Right renal cortex interstitium (tissue), 3 donors: ENCODE results near the gene NEUROD1. TPM values are rescaled to one million over a fixed set of nuclear protein-coding genes. Genes with fewer than 3 reads are reported as not detected.

Experiments used
- DNase-seq, 3 donors: peaks; one replicate each; pipeline ENCODE4 v3.0.0-alpha.2; 2013; ENCODE audit warnings: low read depth in 3 of 3, low spot score in 2 of 3
- polyA plus RNA-seq, 3 donors: library from polyadenylated mRNA; unstranded; fragments of 120-200 nt; gene quantifications; one replicate each; pipeline ENCODE4 v1.2.1, GENCODE V29; 2013; ENCODE audit not compliant: insufficient read length in 3 of 3

Gene NEUROD1
- polyA plus RNA-seq, 3 donors: not detected

DNA sequence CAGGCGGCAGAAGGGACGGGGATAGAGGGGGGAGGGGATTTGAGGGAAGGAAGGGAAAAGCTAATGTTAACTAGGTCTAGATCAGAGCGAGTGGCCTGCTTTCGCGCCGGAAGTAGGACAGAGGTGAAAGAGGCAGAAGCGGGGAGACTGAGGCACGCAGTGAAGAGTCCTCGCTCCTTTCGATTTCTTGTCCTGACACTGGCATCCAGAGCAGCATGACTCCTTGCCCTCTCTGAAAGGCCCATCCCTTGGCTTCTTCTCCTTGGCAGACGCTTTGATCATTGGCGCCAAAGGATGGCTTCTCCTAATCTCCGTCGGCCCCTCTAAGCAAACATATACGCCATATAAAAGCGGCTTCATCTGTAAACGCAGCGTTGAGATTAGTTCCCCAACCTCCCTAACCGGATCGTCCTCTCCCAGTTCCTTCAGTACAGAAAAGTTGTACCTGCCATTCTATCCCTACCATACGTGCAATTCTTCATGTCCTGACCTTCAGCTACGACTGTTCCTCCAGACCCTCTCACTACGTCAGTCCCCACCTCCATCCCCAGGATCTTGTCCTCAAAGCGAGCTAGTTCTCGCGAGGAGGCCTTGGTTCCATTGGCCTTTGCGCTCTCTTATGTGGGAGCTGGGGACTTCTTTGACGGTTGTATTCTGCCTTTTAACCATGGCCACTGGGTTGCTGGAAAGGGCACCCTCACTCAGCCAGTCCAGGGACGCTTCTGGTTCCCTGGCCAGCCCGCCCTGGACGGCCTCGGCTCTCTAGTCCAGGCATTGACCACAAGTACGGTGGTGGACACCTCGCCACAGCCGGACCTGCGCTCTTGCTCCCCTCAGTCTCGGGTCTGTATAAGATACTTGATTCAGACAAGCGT lies 857 bp upstream of the NEUROD1 start:
- no peak for DNase-seq

DNA sequence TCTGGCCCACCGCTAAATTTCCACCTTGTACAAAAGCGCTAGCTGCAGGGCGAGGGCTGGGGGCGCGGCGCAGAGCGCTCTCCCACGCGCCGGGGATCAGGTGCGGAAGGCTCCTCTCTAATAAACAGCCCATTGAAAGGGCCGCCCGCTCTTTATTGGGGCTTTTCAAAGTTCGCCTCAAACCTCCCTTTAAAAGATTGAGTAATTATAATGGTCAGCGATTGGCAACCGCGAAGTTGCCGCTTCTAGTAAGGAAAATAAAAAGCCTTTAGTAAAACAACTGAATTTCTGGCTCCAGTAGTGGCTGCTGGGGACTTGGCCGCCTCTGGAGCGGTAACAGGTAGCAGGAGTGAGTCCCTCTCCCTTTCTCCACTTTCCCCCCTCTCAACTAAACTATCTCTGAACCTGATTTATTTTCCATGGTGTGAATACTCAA lies 755 bp downstream of the NEUROD1 start:
- no peak for DNase-seq

DNA sequence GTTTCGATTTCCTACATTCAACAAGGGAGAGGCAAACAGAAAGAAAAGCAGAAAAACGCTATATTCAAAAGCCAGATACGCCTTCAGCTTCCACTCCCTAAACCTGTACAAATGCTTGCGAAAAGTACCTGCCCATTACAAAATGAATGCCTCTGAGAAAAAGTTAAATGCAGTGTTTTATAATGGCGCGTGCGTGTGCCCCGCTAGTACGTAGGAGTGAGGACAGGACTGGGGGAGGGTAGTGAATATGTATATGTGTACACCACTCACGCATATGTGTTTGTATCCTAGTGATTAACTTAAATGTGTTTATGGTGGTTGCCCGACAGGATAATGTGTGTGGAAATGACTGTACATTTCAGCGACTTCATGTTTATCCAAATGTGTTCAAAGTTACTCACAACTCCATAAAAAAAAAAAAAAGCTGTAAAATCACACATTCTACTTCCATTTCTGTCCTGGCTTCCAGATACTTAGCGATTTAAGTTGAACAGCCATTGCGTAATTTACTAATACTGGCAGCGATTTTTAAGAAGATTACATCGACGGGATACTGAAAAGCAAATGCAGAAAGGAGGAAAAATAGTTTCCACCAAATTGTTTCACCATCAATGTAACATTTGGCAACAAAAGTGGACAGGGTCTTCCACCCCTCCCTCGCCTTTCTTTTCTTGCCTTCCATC lies 1.3 kb downstream of the NEUROD1 start:
- DNase-seq: no peak

DNA sequence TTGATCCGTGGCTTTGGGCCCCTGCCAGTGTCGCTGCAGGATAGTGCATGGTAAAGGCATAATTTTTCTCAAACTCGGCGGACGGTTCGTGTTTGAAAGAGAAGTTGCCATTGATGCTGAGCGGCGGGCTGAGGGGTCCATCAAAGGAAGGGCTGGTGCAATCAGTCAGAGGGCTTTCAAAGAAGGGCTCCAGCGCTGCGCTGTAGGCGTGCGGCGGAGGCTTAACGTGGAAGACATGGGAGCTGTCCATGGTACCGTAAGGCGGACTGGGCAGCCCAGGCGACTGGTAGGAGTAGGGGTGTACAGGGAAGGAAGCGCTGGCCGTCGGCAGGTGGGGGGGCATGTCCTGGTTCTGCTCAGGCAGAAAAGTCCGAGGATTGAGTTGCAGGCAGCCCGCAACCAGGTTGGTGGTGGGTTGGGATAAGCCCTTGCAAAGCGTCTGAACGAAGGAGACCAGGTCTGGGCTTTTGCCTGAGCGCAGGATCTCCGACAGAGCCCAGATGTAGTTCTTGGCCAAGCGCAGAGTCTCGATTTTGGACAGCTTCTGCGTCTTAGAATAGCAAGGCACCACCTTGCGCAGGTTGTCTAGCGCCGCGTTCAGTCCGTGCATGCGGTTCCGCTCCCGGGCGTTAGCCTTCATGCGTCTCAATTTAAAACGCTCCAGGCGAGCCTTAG lies 2.3 kb downstream of the NEUROD1 start:
- peak; percentile 78 to 87 (median 86) for DNase-seq

DNA sequence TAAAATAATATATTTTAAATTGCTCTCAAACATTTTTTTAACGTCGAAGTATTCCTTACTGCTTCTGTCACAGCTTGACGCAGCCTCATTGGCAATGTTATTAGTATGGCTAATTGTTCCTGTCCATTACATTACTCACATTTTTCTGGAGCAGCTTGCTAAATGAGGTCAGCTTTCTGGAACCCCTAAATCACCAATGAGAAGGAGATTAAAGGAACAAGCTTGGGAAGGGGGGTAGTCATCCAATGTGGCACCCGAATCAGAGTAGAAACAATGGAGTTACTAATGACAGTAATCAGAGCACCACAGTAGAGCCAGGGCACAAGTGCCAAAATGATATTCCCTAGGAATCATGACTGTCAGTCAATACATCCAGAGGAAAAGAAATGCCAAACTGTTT lies 5.1 kb downstream of the NEUROD1 start:
- no peak for DNase-seq

DNA sequence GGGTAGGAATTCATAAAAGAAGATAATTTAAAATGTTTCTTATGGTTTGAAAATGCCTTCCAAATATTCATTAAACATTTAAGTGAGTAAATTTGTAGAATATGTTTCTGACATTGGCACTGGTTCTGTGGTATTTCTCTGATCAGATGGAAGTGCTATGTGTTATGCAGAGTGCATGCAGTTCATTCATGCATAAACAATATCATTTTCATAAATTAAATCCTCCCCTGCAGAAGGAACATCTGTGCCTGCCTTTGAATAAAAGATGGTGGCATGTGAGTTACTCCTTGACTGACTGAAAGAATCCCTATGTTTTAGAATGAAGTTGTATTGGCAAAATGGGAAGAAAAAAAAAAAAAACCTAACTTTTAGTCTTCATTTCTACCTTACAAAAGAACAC lies 5.9 kb downstream of the NEUROD1 start:
- DNase-seq: no peak

DNA sequence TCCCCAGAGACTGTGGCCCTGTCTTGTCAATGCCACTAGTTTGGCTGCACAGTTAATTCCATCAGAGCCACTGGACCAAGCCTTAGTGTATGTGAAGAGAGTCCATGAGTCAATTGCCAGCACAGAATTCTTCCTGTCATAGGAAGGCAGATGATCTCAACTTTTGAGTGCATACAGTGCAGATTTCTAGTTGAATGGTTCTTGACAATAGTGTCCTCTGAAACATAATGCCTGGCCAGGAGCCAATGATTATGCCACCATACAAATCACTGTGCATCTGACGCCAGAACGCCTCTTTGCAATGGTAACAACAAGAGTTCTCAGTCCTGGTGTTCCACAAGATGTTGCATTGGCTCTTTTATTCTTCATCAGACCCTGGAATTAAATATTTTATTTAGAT lies 7.1 kb downstream of the NEUROD1 start:
- DNase-seq: no peak

DNA sequence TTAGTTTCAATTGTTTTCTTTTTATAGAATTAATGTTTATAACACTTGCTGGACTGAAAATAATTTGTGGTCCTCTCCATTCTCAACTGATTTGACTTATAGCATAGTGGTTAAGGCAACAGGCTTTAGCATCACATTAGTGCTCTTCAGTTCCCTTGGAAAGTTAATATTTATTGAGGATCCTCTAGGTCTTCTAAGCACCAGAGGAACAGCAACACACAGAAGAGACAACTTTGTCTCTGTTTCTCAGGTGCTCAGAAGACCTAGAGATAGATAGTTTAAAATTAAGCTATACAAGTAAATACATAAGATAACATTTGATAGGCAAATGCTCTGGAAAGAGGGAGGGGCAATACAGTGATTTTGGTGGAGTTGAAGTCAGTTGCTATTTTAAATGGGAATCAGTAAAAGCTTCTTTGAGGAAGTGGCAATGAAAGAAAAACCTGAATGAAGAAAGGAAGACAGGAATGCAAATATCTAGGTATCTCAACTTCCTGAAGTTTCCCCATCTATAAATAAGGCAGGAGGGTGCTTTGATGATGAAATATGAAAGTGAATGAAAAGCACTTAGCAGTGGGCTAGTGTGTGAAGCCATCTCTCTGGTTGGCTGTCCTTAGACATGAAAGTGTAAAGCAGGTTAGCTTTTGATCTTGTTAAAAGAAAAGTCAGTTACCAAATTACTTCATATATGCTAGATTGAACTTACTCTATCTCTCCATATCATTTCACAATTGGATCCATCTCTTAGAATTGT lies 7.9 kb downstream of the NEUROD1 start:
- DNase-seq: no peak

DNA sequence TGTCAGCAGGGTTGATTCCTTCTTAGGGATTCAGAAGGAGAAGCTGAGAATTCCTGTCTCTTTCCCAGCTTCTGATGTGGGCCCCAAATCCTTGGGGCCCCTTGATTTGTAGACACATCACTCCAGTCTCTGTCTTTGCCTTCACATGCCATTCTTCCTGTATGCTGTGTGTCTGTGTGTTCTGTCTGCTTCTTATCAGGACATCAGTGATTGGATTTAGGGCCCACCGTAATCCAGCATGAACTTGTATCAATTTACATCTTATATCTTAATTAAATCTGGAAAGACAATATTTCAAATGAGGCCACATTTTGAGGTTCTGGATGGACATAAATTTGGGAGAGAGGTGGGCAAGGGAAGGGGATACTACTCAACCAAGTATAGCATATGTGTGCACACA lies 9.7 kb downstream of the NEUROD1 start:
- DNase-seq: no peak

DNA sequence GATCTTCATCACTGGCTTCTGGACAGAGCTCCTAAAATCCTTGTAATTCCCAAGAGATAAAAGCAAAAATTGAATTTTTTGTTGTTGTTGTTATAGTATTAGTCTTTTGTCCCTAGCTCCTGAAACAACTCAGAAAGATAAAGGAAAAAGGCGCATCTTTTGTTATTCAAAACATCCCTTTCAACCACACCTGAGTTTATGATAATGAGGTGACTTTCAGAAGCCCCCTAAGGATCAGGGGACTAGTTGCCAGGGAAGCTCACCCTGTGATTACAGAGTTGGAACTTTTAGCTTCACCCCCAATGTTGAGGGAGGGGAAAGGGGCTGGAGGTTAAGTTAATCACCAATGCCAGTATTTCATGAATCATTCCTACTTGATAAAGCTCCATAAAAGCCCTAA lies 13.1 kb downstream of the NEUROD1 start:
- DNase-seq: no peak

DNA sequence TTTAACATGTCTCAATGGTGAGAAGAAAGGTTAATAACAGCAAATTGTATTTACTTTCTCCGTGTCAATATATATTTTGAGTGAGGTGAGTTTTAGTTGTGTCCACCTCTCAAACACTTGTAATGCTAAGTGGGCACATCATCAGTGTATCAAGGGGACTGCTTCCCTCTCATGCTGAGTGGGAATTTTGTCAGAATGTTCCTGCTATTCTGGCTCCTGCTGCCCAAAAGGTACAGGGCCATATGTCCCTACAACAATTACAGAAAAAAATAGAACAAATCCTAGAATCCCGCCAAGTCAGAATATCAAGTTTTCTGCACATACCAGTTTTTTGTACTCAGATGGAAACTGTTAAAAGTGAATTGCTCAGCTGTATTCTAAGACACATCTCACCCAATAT lies 18.0 kb downstream of the NEUROD1 start:
- no peak for DNase-seq

DNA sequence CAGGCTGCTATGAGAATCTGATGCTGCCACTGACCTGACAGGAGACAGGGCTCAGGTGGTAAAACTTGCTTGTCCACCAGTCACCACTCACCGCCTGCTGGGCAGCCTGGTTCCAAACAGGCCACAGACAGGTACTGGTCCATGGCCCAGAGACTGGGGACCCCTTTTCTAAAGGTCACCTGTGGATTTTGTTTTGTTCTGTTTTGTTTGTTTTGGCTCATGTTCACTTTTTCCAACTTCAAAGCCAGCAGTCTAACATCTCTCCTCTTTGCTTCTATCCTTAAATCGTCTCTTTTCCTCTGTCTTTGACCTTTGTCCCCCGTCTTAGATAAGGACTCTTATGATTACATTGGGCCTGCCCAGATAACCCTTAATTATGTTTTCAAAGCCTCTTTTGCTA lies 20.1 kb downstream of the NEUROD1 start:
- DNase-seq: no peak

DNA sequence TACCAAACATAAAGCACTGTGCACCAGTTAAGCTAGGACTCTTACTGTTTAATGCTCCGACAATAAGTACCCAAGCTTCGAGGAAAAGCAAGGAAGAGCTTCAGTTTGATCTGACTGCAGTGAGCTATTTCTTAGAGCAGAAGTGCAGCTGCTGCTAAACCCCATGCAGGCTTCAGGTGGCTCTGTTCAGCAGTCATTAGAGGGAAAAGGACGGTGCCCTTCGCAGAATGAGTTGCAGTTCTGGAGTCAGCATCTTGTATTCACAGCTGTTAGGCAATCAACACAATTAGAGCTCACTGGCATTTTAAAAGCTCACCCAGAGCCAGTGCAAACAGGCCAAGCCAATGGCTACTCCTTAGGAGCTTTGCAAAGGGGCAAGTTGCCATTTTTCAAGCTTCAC lies 21.9 kb downstream of the NEUROD1 start:
- no peak for DNase-seq

DNA sequence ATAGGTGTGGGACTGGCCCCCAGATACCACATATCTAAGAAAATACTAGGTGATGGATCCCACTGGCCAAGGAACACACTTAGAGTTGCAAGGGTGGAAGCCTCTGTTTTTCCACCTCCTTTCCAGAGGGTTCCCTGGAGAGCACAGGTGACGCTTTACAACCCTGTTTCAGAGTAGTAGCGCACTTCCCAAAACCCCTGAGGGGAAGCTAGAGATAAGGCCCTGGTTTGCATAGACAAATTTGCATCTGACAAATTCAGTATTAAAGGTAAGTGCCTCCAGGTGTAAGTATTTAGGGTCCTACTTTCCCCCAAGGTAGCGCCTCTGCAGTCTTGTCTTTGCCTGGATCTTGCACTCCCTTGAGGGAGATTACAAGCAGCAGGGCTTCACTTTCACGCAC lies 22.9 kb downstream of the NEUROD1 start:
- no peak for DNase-seq

DNA sequence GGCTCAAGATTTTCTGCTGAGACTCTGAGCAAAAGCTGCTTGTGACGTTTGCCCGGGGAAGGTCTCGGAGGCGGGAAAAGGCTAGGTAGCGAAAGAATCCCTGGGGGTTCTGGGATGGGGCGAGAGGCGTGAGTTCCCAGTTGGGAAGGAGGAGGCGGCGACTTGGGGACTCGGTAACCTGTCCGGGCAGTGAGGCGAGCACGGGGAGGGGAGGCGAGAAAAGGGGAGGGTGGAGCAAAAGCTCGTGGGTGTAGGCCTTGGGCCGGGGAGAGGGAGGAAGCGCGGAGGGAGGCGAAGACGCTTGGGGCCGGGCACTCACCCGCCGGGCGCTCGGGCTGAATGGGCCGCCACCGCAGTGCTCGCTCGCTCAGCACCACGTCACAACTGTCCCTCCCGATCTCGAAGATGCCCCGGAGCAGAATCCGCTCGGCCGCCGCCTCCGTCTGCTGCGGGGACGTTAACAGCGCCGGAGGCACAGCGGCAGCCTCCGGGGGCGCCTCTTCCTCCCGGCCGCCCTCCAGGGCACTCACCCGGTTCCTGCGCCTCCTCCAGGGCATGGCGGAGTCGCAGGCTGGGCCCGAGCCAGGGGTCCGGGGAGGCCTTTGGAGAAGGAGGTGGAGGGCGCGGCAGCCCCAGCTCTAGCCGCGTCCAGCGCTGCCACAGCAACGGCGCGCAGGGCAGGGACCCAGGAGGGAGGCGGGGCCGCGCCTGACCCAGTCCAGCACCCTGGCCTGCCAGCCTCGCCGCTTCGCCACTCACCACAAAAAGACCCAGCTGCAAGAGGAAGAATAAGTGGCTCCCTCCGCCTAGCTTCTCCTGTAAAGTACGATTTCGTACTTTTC lies 23.6 kb downstream of the NEUROD1 start, which contains the start of gene CERKL:
Gene CERKL, minus strand, starts transcription at position 656 of the 842 bp plus-strand sequence. Its CDS starts 99 bp downstream, at position 557.
- DNase-seq: no peak

DNA sequence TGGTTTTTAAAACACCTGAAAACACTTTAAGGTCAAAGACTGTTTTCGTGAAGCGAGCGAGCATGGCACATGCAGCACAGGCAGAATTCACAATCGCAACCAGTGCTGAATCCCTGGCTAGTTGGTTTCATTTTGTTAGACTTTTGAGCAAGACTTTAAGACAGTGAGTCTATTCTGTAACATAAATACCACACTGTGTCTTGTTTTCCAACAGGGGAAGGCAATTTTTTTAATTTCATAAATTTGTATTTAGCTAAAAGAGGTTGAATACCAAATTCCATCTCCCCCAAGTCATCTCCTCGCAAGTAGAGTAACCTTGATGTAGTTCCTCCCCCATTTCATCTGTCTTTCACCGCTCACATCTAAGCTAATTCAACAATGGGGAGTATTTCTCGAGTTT lies 24.8 kb downstream of the NEUROD1 start:
- DNase-seq: no peak

DNA sequence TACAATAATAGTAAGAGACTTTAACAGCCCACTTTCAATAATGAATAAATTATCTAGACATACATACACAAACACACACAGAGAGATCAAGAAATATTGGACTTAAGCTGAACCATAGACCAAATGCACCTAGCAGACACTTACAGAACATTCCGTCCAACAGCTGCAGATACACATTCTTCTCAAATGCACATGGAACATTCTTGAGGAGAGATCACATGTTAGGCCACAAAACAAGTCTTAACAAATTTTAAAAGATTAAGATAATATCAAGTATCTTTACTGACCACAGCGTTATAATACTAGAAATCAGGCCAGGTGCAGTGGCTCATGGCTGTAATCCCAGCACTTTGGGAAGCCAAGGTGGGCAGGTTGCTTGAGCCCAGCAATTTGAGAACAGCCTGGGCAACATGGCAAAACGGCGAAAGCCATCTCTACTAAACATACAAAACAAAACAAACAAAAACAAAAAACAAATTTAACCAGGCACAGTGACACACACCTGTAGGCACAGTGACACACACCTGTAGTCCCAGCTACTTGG lies 30.8 kb downstream of the NEUROD1 start:
- DNase-seq: no peak

DNA sequence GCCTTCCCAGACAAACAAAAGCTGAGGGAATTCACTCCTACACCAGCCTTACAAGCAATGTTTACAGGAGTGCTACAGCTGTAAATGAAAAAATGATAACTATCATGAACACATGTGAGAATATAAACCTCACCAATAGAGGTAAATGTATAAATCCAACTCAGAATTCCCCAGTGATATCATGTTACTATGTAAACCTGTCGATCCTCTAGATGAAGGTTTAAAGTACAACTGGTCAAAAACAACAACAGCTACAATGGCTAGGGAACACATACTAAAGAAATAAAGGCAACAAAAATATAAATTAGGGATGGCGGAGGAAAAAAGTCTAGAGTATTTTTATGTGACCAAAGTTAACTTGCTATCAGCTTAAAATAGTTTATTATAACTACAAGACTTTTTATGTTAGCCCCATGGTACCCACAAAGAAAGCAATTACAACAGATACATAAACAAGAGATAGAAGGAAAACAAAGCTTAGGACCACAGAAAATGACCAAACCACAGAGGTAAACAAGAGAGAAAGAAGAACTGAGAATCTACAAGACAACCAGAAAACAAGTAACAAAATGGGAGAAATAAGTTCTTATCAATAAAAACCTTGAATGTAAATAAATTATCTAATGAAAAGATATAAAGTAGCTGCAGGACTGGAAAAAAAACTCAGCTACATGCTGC lies 31.7 kb downstream of the NEUROD1 start:
- DNase-seq: no peak

DNA sequence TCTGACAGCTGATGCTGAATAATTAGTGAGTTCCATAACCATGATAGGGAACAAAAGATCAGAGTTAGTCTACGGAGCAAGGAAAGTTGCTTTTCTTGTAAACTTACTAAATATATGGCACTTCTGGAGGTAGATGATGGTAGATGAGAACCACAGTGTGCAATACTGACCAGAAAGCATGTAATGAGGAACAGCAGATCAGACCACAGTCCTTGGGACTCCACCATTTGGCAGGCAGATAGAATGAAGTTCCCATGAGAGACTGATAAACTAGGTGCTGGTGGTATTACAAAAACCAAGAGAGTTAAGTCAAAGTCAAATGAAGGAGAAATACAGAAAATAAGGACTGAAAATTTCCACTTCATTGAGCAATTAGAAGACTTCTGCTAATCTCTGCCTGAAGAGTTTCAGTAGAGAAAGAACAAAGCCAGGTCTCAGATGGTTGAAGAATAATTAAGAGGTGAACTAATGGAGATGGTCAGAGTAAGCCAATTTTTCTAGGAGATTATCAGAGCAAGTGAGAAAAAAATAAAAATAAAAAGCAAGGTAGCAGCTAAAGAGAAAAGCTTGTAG lies 33.8 kb downstream of the NEUROD1 start:
- no peak for DNase-seq
